Measurements from ENCODE around the gene WNT8B. TPM values are rescaled to one million over a fixed set of nuclear protein-coding genes. Genes with fewer than 3 reads are reported as not detected.

The WNT8B gene
- total RNA-seq, 1 experiment from 2014 or later: 0.29 TPM

- Histone ChIP-seq H3K27me3 (ENCODE audit: low read length) (no peaks in the 10 kb centered on the region), H3K4me2 (ENCODE audit: low read length) (no peak overlapping the region), H3K9ac (ENCODE audit: low read length) (no peak overlapping the region), H2AFZ (ENCODE audit: low read length) (no peak overlapping the region), H3K4me3 (ENCODE audit: low read length) (no peak overlapping the region), H3K79me2 (ENCODE audit: low read length) (no peaks in the 10 kb centered on the region), H3K9me2 (replicated peaks; ENCODE audit: low read length) (no peaks in the 10 kb centered on the region), H3K27ac (ENCODE audit: low read length) (no peak overlapping the region), H3K9me3 (ENCODE audit: low read length) (no peaks in the 10 kb centered on the region), H3F3A (ENCODE audit: low read length, unreplicated experiment) (no peaks in the 10 kb centered on the region), H3K4me1 (ENCODE audit: insufficient read depth, low read length) (no peaks in the 10 kb centered on the region), H4K20me1 (ENCODE audit: low read length) (no peaks in the 10 kb centered on the region), H3K36me3 (ENCODE audit: low read depth, low read length) (no peaks in the 10 kb centered on the region)
- no peak for TF ChIP-seq EZH2phosphoT487 (IDR thresholded peaks at IDR 0.05; ENCODE audit: borderline replicate concordance, low read length)
- TF ChIP-seq EZH2 (IDR thresholded peaks at IDR 0.05; ENCODE audit: low read length, unreplicated experiment): no peak
- TF ChIP-seq CTCF (conservative IDR thresholded peaks at IDR 0.05; ENCODE audit: low read depth, low read length): no peak
- ChIA-PET CTCF (no interaction called here), POLR2A (ENCODE audit: unreplicated experiment) (no interaction called here)
- DNase-seq (no peak), ATAC-seq (no peak)
- BruUV-seq (replicated peaks): no TSS peak
- intact Hi-C loops (cut with micrococcal nuclease): no loop called here
Measured at GRCh38 chr10:100485801-100486495, 23.1 kb downstream of the WNT8B start.

GRCh38 chr10:100487529-100487928 lies 24.7 kb downstream of the WNT8B start:
- Histone ChIP-seq H4K20me1 (ENCODE audit: low read length) (no peaks in the 10 kb centered on the region), H3K27ac (ENCODE audit: low read length) (no peak overlapping the region), H3K79me2 (ENCODE audit: low read length) (no peaks in the 10 kb centered on the region), H3K9me3 (ENCODE audit: low read length) (no peaks in the 10 kb centered on the region), H2AFZ (ENCODE audit: low read length) (no peak overlapping the region), H3K27me3 (ENCODE audit: low read length) (no peaks in the 10 kb centered on the region), H3K4me2 (ENCODE audit: low read length) (no peak overlapping the region), H3K4me1 (ENCODE audit: insufficient read depth, low read length) (no peaks in the 10 kb centered on the region), H3K4me3 (ENCODE audit: low read length) (no peak overlapping the region), H3K9ac (ENCODE audit: low read length) (no peak overlapping the region), H3F3A (ENCODE audit: low read length, unreplicated experiment) (no peaks in the 10 kb centered on the region), H3K9me2 (replicated peaks; ENCODE audit: low read length) (no peaks in the 10 kb centered on the region), H3K36me3 (ENCODE audit: low read depth, low read length) (no peaks in the 10 kb centered on the region)
- ATAC-seq (no peak), DNase-seq (no peak)
- CTCF ChIA-PET: no interaction called here
- POLR2A ChIA-PET (ENCODE audit: unreplicated experiment): no interaction called here
- BruUV-seq (replicated peaks): no TSS peak
- no peak for TF ChIP-seq CTCF (conservative IDR thresholded peaks at IDR 0.05; ENCODE audit: low read depth, low read length)
- intact Hi-C loops (cut with micrococcal nuclease): no loop called here

GRCh38 chr10:100489396-100489795 lies 26.6 kb downstream of the WNT8B start:
- no peak overlapping the region for H3K27ac ChIP-seq (ENCODE audit: low read length)
- ATAC-seq (no peak), DNase-seq (no peak)
- H3K4me2 ChIP-seq (ENCODE audit: low read length): no peak overlapping the region
- no peaks in the 10 kb centered on the region for H3K79me2 ChIP-seq (ENCODE audit: low read length)
- H4K20me1 ChIP-seq (ENCODE audit: low read length): no peaks in the 10 kb centered on the region
- H3K9me3 ChIP-seq (ENCODE audit: low read length): no peaks in the 10 kb centered on the region
- no peaks in the 10 kb centered on the region for H3K36me3 ChIP-seq (ENCODE audit: low read depth, low read length)
- ChIA-PET POLR2A (ENCODE audit: unreplicated experiment) (no interaction called here), CTCF (no interaction called here)
- H3K27me3 ChIP-seq (ENCODE audit: low read length): no peaks in the 10 kb centered on the region
- no peak overlapping the region for H3K4me3 ChIP-seq (ENCODE audit: low read length)
- H3K4me1 ChIP-seq (ENCODE audit: insufficient read depth, low read length): no peaks in the 10 kb centered on the region
- no TSS peak for BruUV-seq (replicated peaks)
- no peak overlapping the region for H2AFZ ChIP-seq (ENCODE audit: low read length)
- TF ChIP-seq CTCF (conservative IDR thresholded peaks at IDR 0.05; ENCODE audit: low read depth, low read length) (no peak), EZH2phosphoT487 (IDR thresholded peaks at IDR 0.05; ENCODE audit: borderline replicate concordance, low read length) (no peak), EZH2 (IDR thresholded peaks at IDR 0.05; ENCODE audit: low read length, unreplicated experiment) (no peak)
- no peaks in the 10 kb centered on the region for H3F3A ChIP-seq (ENCODE audit: low read length, unreplicated experiment)
- H3K9me2 ChIP-seq (replicated peaks; ENCODE audit: low read length): no peaks in the 10 kb centered on the region
- no peak overlapping the region for H3K9ac ChIP-seq (ENCODE audit: low read length)
- intact Hi-C loops (cut with micrococcal nuclease): no loop called here

Data from PC-3 (cell line).